Neural cell (in vitro differentiated cells): Measurements from ENCODE around the gene CDCP1.

ENCODE experiments used
- EP300 ChIP-seq: fragments of 450-650 bp; conservative IDR thresholded peaks from 2 replicates; pipeline ENCODE4 v1.6.1; 2014; ENCODE audit warnings: antibody characterized with exemption, mild to moderate bottlenecking, moderate library complexity; ENCODE audit not compliant: poor library complexity, severe bottlenecking
- TAF1 ChIP-seq: IDR thresholded peaks from 2 replicates; pipeline ENCODE4 v1.6.1; 2012; ENCODE audit warnings: low read depth
- TF ChIP-seq, protein P1 (sequence below): fragments of 450-650 bp; IDR thresholded peaks from 2 replicates; pipeline ENCODE4 v1.5.1; 2014; ENCODE audit warnings: antibody characterized with exemption, mild to moderate bottlenecking, moderate library complexity; ENCODE audit not compliant: poor library complexity, severe bottlenecking

DNA sequence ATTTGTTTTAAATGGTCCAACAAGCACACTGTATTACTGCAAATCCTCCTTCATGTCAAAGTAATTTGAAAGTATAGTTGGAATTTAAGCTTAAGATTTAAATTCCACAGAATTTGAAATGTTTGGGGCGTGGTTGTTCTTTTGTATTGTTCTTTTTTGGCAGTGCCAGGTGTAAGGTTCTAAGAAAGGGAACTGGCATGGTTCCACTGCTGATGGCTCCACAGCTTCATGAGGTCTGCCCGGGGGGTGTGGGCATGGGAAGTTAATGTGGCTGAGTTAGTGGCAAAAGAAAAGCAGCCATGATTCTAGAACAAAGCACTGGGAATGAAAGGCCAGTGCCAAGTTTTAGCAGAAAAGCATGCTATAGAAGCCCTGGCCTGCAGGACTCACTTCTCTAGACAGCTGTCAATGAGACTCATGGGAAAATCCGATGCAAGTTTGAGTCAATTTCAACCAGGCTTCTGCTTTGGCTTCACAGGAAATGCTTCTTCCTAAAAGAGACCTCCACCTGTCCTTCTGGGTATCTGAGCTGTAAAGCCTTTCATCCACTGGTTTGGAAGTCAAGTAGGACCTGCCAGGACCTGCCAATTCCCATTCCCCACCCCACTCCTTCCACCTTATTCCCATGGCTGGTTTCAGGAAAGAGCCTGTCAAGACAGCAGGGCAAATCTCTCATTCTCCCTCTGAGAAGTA lies 18.9 kb downstream of the CDCP1 start:
- TF ChIP-seq TAF1 (no peak), EP300 (no peak)
- TF ChIP-seq, protein P1, sequence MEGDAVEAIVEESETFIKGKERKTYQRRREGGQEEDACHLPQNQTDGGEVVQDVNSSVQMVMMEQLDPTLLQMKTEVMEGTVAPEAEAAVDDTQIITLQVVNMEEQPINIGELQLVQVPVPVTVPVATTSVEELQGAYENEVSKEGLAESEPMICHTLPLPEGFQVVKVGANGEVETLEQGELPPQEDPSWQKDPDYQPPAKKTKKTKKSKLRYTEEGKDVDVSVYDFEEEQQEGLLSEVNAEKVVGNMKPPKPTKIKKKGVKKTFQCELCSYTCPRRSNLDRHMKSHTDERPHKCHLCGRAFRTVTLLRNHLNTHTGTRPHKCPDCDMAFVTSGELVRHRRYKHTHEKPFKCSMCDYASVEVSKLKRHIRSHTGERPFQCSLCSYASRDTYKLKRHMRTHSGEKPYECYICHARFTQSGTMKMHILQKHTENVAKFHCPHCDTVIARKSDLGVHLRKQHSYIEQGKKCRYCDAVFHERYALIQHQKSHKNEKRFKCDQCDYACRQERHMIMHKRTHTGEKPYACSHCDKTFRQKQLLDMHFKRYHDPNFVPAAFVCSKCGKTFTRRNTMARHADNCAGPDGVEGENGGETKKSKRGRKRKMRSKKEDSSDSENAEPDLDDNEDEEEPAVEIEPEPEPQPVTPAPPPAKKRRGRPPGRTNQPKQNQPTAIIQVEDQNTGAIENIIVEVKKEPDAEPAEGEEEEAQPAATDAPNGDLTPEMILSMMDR = no peak
